Fibroblast of pulmonary artery (primary cell): Measurements from ENCODE around the gene AKNA.

Experiments
- DNase-seq: peaks from one replicate; pipeline ENCODE4 v3.0.0-alpha.2; 2010; ENCODE audit warnings: low read depth
- H3K4me3 ChIP-seq: replicated peaks from 2 replicates; pipeline ENCODE4 v1.5.1; 2011; ENCODE audit warnings: low read depth, mild to moderate bottlenecking, control low read depth, low read length, moderate library complexity
- CTCF ChIP-seq: IDR thresholded peaks from 2 replicates; pipeline ENCODE4 v1.5.1; 2011; ENCODE audit warnings: mild to moderate bottlenecking, control low read depth, low read length, inconsistent platforms; ENCODE audit errors: missing control alignments

The AKNA gene

DNA sequence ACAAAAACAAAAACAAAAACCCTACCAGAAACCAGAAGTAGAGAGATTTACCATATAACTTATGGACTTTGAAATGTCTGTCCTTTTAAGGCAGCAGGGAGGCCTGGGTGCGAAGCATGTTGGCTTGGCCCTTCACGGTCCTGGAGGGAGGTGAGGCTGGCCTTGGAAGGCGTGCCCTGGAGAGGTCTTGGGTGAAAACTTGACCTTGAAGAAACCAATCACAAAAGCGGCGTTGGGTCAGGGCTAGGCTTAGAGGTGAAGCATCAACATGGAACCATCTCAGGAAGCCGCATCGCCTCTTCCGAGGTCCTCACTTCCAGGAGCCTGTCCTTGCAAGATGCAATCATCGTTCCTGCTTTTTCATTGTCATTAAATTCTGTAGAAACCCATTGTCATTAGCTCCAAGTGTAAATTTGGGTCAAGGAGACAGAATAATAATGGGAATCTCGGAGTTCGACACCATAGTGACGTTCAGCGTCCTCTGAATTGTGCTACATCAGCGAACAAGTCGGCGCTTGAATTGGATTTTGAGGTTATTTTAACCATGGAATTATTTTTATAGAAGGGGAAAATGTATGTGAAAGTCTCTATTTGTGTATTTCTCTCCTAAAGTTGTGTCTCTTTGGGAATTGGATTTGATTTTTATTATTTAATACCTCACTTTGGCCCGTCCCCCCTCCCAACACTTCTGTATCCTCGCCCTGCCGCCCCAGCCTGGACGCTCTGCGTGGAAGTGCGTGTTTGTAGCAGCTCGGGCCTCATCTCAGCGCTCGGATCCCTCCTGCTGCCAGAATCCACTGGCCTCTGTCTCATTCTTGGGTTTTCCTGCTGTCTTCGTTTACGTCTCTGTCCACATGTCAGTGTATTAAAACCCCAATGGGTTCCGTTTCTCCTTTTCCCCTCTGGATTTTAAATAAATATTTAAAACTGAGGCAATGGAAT, 75.9 kb downstream of the AKNA start:
- no peak for DNase-seq
- no peak for TF ChIP-seq CTCF
- no peak overlapping the region for H3K4me3 ChIP-seq

GRCh38 chr9:114310471-114311450, 77.0 kb downstream of the AKNA start:
- no peak for DNase-seq
- no peak for TF ChIP-seq CTCF

GRCh38 chr9:114309096-114309495, 78.7 kb downstream of the AKNA start:
- H3K4me3 ChIP-seq = no peak overlapping the region
- DNase-seq = no peak
- TF ChIP-seq CTCF = no peak

More at GRCh38 chr9:114310471-114311450, 77.0 kb downstream of the AKNA start:
- H3K4me3 ChIP-seq = no peak overlapping the region

DNA sequence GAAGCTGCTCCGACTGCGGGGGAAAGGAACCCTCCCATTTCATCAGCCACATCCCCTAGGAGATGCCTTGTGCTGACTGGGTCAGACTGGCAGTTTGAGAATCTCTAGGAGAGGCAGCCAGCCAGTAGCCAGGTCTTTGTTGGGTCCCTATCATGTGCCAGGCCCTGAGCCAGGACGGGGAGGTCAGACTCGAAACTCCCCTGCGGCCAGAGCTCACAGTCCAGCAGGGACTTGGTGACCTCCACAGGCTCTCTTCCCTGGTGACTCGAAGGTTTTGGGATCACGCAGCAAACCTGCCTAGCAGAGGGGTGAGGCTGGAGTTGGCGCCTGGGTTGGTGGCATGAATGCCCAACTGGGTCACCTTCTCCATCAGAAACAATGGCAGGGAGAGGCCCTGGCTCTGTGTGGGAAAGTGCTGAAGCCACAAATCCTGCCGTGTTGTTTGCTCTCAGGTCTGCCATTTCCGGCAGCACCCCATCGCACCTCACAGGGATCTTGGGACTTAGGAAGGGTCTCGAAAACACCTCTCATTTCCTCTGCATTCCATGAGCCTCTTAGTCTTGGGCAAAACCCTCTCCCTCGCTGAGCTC, 79.3 kb downstream of the AKNA start:
- no peak for TF ChIP-seq CTCF
- H3K4me3 ChIP-seq = no peak overlapping the region
- no peak for DNase-seq

GRCh38 chr9:114307899-114308267, 79.9 kb downstream of the AKNA start:
- H3K4me3 ChIP-seq = no peak overlapping the region
- TF ChIP-seq CTCF = no peak
- DNase-seq = peak; percentile 23

DNA sequence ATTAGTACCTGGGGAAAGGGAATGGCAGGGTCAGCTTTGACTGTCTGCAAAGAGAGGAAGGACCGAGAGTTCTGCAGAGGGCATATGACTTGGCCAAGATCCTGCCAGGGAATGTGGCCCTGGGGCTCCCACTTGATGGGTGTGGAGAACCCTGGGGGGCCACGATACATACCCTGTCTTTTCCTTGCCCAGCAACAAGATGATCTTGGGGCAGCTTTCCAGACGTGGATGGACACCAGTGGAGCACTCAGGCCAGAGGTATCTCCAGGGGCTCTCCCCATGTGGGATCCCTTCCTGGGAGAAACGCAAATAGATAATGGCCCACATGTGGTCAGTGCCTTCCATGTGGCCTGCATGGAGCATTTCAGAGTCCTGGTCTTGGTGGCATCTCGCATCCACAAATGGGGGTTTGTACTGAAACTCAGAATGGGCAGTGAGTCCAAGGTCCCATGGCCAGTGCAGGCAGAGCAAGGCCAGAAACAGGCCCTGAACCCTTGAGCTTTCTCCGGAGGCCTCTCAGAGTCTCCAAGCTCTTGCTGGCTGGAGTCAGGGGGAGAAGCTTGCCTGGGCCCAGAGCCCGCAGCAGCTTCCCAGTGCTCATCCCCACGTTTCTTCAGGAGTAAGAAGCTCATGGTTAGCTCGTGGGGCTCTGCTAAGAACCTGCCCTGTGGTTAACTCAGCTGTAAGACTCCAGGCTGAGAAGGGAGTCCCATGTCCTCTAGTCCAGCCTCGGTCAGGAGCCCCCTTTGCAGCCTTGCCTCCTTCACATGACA, 83.2 kb downstream of the AKNA start:
- no peak for DNase-seq
- TF ChIP-seq CTCF = no peak
- no peak overlapping the region for H3K4me3 ChIP-seq
